ENCODE results near the gene HEPACAM.

The HEPACAM gene

GRCh38 chr11:124951341-124951740 is 15.5 kb upstream of the HEPACAM start:
- no peak overlapping the region for H3K27ac Mint-ChIP-seq
- H3K36me3 Mint-ChIP-seq = peaks cover 5% of the 10 kb centered on the region
- H3K27me3 Mint-ChIP-seq = no peaks in the 10 kb centered on the region
- H3K9me3 Mint-ChIP-seq (ENCODE audit: low read depth) = peaks cover 6% of the 10 kb centered on the region
- H3K4me1 Mint-ChIP-seq (ENCODE audit: low read depth) = peaks cover 5% of the 10 kb centered on the region
- H3K4me3 Mint-ChIP-seq = no peak overlapping the region

- no peak overlapping the region for H3K27ac Mint-ChIP-seq
- H3K36me3 Mint-ChIP-seq = peaks cover 5% of the 10 kb centered on the region
- H3K4me1 Mint-ChIP-seq (ENCODE audit: low read depth) = peaks cover 5% of the 10 kb centered on the region
- no peak overlapping the region for H3K4me3 Mint-ChIP-seq
- H3K9me3 Mint-ChIP-seq (ENCODE audit: low read depth) = peaks cover 6% of the 10 kb centered on the region
- H3K27me3 Mint-ChIP-seq = no peaks in the 10 kb centered on the region
Observed at GRCh38 chr11:124950601-124951330, 14.9 kb upstream of the HEPACAM start.

- peaks cover 5% of the 10 kb centered on the region for H3K36me3 Mint-ChIP-seq
- H3K4me1 Mint-ChIP-seq (ENCODE audit: low read depth) = peaks cover 30% of the 10 kb centered on the region
- H3K27me3 Mint-ChIP-seq = no peaks in the 10 kb centered on the region
- no peak overlapping the region for H3K27ac Mint-ChIP-seq
- no peak overlapping the region for H3K4me3 Mint-ChIP-seq
- peaks cover 6% of the 10 kb centered on the region for H3K9me3 Mint-ChIP-seq (ENCODE audit: low read depth)
Observed at GRCh38 chr11:124946735-124947141, 10.9 kb upstream of the HEPACAM start.

- H3K9me3 Mint-ChIP-seq (ENCODE audit: low read depth) = peaks cover 6% of the 10 kb centered on the region
- H3K27ac Mint-ChIP-seq = no peak overlapping the region
- H3K4me1 Mint-ChIP-seq (ENCODE audit: low read depth) = peaks cover 32% of the 10 kb centered on the region
- no peaks in the 10 kb centered on the region for H3K27me3 Mint-ChIP-seq
- no peak overlapping the region for H3K4me3 Mint-ChIP-seq
- H3K36me3 Mint-ChIP-seq = peaks cover 5% of the 10 kb centered on the region
Observed at GRCh38 chr11:124945826-124946225, 10.0 kb upstream of the HEPACAM start.

- Mint-ChIP-seq H3K27ac (no peak overlapping the region), H3K36me3 (peaks cover 5% of the 10 kb centered on the region), H3K27me3 (no peaks in the 10 kb centered on the region), H3K4me3 (no peak overlapping the region), H3K4me1 (ENCODE audit: low read depth) (peaks cover 32% of the 10 kb centered on the region), H3K9me3 (ENCODE audit: low read depth) (peaks cover 6% of the 10 kb centered on the region)
Observed at GRCh38 chr11:124944565-124944964, 8.7 kb upstream of the HEPACAM start.

GRCh38 chr11:124943741-124944140 is 7.9 kb upstream of the HEPACAM start:
- Mint-ChIP-seq H3K27ac (peak overlapping the region; percentile 72), H3K4me1 (ENCODE audit: low read depth) (peaks cover 31% of the 10 kb centered on the region), H3K36me3 (peaks cover 4% of the 10 kb centered on the region), H3K9me3 (ENCODE audit: low read depth) (peaks cover 6% of the 10 kb centered on the region), H3K4me3 (no peak overlapping the region), H3K27me3 (no peaks in the 10 kb centered on the region)

- H3K36me3 Mint-ChIP-seq = peaks cover 3% of the 10 kb centered on the region
- no peak overlapping the region for H3K4me3 Mint-ChIP-seq
- peaks cover under 1% of the 10 kb centered on the region for H3K9me3 Mint-ChIP-seq (ENCODE audit: low read depth)
- H3K27ac Mint-ChIP-seq = peak overlapping the region; percentile 54
- H3K4me1 Mint-ChIP-seq (ENCODE audit: low read depth) = peaks cover 27% of the 10 kb centered on the region
- no peaks in the 10 kb centered on the region for H3K27me3 Mint-ChIP-seq
Observed at GRCh38 chr11:124943254-124943616, 7.4 kb upstream of the HEPACAM start.

GRCh38 chr11:124942466-124943253 is 6.8 kb upstream of the HEPACAM start:
- H3K36me3 Mint-ChIP-seq = peaks cover under 1% of the 10 kb centered on the region
- no peaks in the 10 kb centered on the region for H3K9me3 Mint-ChIP-seq (ENCODE audit: low read depth)
- peaks cover 27% of the 10 kb centered on the region for H3K4me1 Mint-ChIP-seq (ENCODE audit: low read depth)
- peak overlapping the region; percentile 66 for H3K27ac Mint-ChIP-seq
- H3K27me3 Mint-ChIP-seq = no peaks in the 10 kb centered on the region
- H3K4me3 Mint-ChIP-seq = no peak overlapping the region

- Mint-ChIP-seq H3K9me3 (ENCODE audit: low read depth) (no peaks in the 10 kb centered on the region), H3K27ac (no peak overlapping the region), H3K27me3 (no peaks in the 10 kb centered on the region)
Observed at GRCh38 chr11:124941703-124942102, 5.9 kb upstream of the HEPACAM start.

GRCh38 chr11:124938970-124939369 is 3.1 kb upstream of the HEPACAM start:
- Mint-ChIP-seq H3K4me3 (no peak overlapping the region), H3K36me3 (no peaks in the 10 kb centered on the region), H3K27me3 (no peaks in the 10 kb centered on the region), H3K4me1 (ENCODE audit: low read depth) (peaks cover 19% of the 10 kb centered on the region), H3K27ac (no peak overlapping the region), H3K9me3 (ENCODE audit: low read depth) (no peaks in the 10 kb centered on the region)

More at GRCh38 chr11:124941703-124942102, 5.9 kb upstream of the HEPACAM start:
- Mint-ChIP-seq H3K36me3 (no peaks in the 10 kb centered on the region), H3K4me1 (ENCODE audit: low read depth) (peaks cover 27% of the 10 kb centered on the region), H3K4me3 (no peak overlapping the region)

- no peak overlapping the region for H3K27ac Mint-ChIP-seq
- no peaks in the 10 kb centered on the region for H3K27me3 Mint-ChIP-seq
- peaks cover 12% of the 10 kb centered on the region for H3K4me1 Mint-ChIP-seq (ENCODE audit: low read depth)
- H3K9me3 Mint-ChIP-seq (ENCODE audit: low read depth) = no peaks in the 10 kb centered on the region
- no peak overlapping the region for H3K4me3 Mint-ChIP-seq
- H3K36me3 Mint-ChIP-seq = no peaks in the 10 kb centered on the region
Observed at GRCh38 chr11:124938206-124938765, 2.4 kb upstream of the HEPACAM start.

- Mint-ChIP-seq H3K4me3 (no peak overlapping the region), H3K4me1 (ENCODE audit: low read depth) (peaks cover 4% of the 10 kb centered on the region), H3K36me3 (no peaks in the 10 kb centered on the region), H3K27me3 (no peaks in the 10 kb centered on the region), H3K9me3 (ENCODE audit: low read depth) (no peaks in the 10 kb centered on the region), H3K27ac (no peak overlapping the region)
Observed at GRCh38 chr11:124937336-124937935, 1.6 kb upstream of the HEPACAM start.

GRCh38 chr11:124934862-124935547 is 842 bp downstream of the HEPACAM start:
- Mint-ChIP-seq H3K4me1 (ENCODE audit: low read depth) (peaks cover 12% of the 10 kb centered on the region), H3K27ac (no peak overlapping the region), H3K9me3 (ENCODE audit: low read depth) (no peaks in the 10 kb centered on the region), H3K36me3 (no peaks in the 10 kb centered on the region), H3K27me3 (no peaks in the 10 kb centered on the region), H3K4me3 (no peak overlapping the region)

- no peaks in the 10 kb centered on the region for H3K9me3 Mint-ChIP-seq (ENCODE audit: low read depth)
- peak overlapping the region; percentile 59 for H3K27ac Mint-ChIP-seq
- H3K27me3 Mint-ChIP-seq = no peaks in the 10 kb centered on the region
- H3K4me3 Mint-ChIP-seq = no peak overlapping the region
- no peaks in the 10 kb centered on the region for H3K36me3 Mint-ChIP-seq
- H3K4me1 Mint-ChIP-seq (ENCODE audit: low read depth) = peaks cover 12% of the 10 kb centered on the region
Observed at GRCh38 chr11:124930799-124931198, 5.0 kb downstream of the HEPACAM start.
